ENCODE results near the gene TSPAN6. TPM values are rescaled to one million over a fixed set of nuclear protein-coding genes. Genes with fewer than 3 reads are reported as not detected.

The TSPAN6 gene, protein sequence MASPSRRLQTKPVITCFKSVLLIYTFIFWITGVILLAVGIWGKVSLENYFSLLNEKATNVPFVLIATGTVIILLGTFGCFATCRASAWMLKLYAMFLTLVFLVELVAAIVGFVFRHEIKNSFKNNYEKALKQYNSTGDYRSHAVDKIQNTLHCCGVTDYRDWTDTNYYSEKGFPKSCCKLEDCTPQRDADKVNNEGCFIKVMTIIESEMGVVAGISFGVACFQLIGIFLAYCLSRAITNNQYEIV
- polyA plus RNA-seq = 0.19 TPM

- peak within 1 kb of the TSS; percentile 72 to 92 (median 84) for H3K4me3 Mint-ChIP-seq
- peaks cover 0 to 3% (median 0%) of the 10 kb centered on the region in 3 donors for H3K9me3 Mint-ChIP-seq
- no peak within 1 kb of the TSS for H3K27ac Mint-ChIP-seq
- H3K36me3 Mint-ChIP-seq = no peaks in the 10 kb centered on the region
- peaks cover 0 to 8% (median 3%) of the 10 kb centered on the region in 3 donors for H3K4me1 Mint-ChIP-seq
- peaks cover 24% of the 10 kb centered on the region for H3K27me3 Mint-ChIP-seq
These were observed at the start of gene TSPAN6 for GRCh38 chrX:100636321-100636991. Gene TSPAN6, minus strand, starts transcription at chrX:100636806. Its CDS starts 112 bp downstream, at chrX:100636694.

GRCh38 chrX:100685997-100686305 lies 49.3 kb upstream of the TSPAN6 start:
- Mint-ChIP-seq H3K27ac (no peak overlapping the region), H3K4me1 (peaks cover 21 to 23% (median 21%) of the 10 kb centered on the region in 3 donors), H3K27me3 (peaks cover 2% of the 10 kb centered on the region), H3K4me3 (no peak overlapping the region), H3K9me3 (no peaks in the 10 kb centered on the region), H3K36me3 (no peaks in the 10 kb centered on the region)

- Mint-ChIP-seq H3K4me3 (no peak overlapping the region), H3K9me3 (no peaks in the 10 kb centered on the region), H3K36me3 (no peaks in the 10 kb centered on the region), H3K27ac (no peak overlapping the region), H3K4me1 (peaks cover 21 to 23% (median 21%) of the 10 kb centered on the region in 3 donors), H3K27me3 (peaks cover 3% of the 10 kb centered on the region)
These were observed 48.8 kb upstream of the TSPAN6 start for GRCh38 chrX:100685284-100685996.

- Mint-ChIP-seq H3K27me3 (peaks cover 7% of the 10 kb centered on the region), H3K9me3 (no peaks in the 10 kb centered on the region), H3K27ac (no peak overlapping the region), H3K4me1 (peaks cover 15 to 18% (median 17%) of the 10 kb centered on the region in 3 donors), H3K36me3 (no peaks in the 10 kb centered on the region), H3K4me3 (no peak overlapping the region)
These were observed 46.3 kb upstream of the TSPAN6 start for GRCh38 chrX:100682939-100683338.

DNA sequence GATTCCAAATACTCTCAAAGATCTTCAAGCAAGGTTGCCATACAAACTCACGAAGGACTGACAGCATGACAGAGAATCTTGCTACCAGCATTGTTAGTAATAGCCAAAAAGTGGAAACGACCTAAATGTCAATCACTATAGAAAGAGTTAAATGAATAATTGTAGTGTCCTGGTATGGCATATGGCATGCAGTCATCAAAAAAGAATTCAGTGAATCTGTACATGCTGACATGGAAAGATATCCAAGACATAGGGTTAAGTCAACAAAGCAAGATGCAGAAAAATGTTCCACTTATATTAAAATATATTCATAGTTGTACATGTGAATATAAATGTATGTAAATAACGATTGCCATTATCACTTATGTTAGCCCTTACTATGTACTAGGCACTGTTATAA lies 45.0 kb upstream of the TSPAN6 start:
- peaks cover 4 to 5% (median 5%) of the 10 kb centered on the region in 3 donors for H3K4me1 Mint-ChIP-seq
- no peaks in the 10 kb centered on the region for H3K36me3 Mint-ChIP-seq
- H3K9me3 Mint-ChIP-seq = no peaks in the 10 kb centered on the region
- H3K27me3 Mint-ChIP-seq = peaks cover 5% of the 10 kb centered on the region
- H3K27ac Mint-ChIP-seq = no peak overlapping the region
- no peak overlapping the region for H3K4me3 Mint-ChIP-seq

- Mint-ChIP-seq H3K27ac (no peak overlapping the region), H3K4me3 (peak overlapping the region in 1 of 4 donors; percentile 0), H3K36me3 (no peaks in the 10 kb centered on the region), H3K27me3 (peaks cover 5% of the 10 kb centered on the region), H3K4me1 (peaks cover 1 to 2% (median 1%) of the 10 kb centered on the region in 3 donors), H3K9me3 (no peaks in the 10 kb centered on the region)
These were observed 44.1 kb upstream of the TSPAN6 start for GRCh38 chrX:100680756-100681155.

GRCh38 chrX:100677611-100678181 lies 41.1 kb upstream of the TSPAN6 start:
- Mint-ChIP-seq H3K27ac (no peak overlapping the region), H3K4me1 (peaks cover 11 to 12% (median 11%) of the 10 kb centered on the region in 3 donors), H3K36me3 (no peaks in the 10 kb centered on the region), H3K27me3 (peaks cover 5% of the 10 kb centered on the region), H3K9me3 (no peaks in the 10 kb centered on the region), H3K4me3 (no peak overlapping the region)

- Mint-ChIP-seq H3K9me3 (no peaks in the 10 kb centered on the region), H3K27me3 (no peaks in the 10 kb centered on the region), H3K36me3 (no peaks in the 10 kb centered on the region), H3K4me1 (peaks cover 11 to 12% (median 11%) of the 10 kb centered on the region in 3 donors), H3K27ac (no peak overlapping the region), H3K4me3 (no peak overlapping the region)
These were observed 38.1 kb upstream of the TSPAN6 start for GRCh38 chrX:100674705-100675104.

GRCh38 chrX:100673397-100673953 lies 36.9 kb upstream of the TSPAN6 start:
- Mint-ChIP-seq H3K9me3 (no peaks in the 10 kb centered on the region), H3K27me3 (peaks cover under 1% of the 10 kb centered on the region), H3K4me1 (peaks cover 11 to 12% (median 11%) of the 10 kb centered on the region in 3 donors), H3K36me3 (no peaks in the 10 kb centered on the region), H3K4me3 (no peak overlapping the region), H3K27ac (no peak overlapping the region)

DNA sequence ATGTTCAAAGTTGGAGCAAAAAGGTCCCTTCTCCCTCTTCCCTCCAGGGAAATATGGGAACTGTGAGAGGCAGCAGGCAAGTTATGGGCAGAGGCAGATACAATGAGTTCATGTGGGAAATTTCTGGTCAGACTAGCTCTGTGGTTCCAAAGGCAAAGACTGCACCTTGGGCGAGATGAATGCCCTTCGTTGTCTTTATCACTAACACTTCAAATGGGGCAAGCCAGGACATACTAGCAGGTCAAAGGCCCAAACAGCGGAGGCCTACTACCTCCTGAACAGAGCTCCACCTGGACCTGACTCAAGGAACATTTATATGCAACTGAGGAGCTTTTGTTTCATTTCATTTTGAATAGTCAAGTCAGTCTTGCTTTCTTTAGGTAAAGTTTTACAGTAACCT lies 36.4 kb upstream of the TSPAN6 start:
- Mint-ChIP-seq H3K27ac (no peak overlapping the region), H3K9me3 (no peaks in the 10 kb centered on the region), H3K4me1 (peaks cover 11 to 12% (median 11%) of the 10 kb centered on the region in 3 donors), H3K27me3 (peaks cover 1% of the 10 kb centered on the region), H3K36me3 (no peaks in the 10 kb centered on the region), H3K4me3 (no peak overlapping the region)

DNA sequence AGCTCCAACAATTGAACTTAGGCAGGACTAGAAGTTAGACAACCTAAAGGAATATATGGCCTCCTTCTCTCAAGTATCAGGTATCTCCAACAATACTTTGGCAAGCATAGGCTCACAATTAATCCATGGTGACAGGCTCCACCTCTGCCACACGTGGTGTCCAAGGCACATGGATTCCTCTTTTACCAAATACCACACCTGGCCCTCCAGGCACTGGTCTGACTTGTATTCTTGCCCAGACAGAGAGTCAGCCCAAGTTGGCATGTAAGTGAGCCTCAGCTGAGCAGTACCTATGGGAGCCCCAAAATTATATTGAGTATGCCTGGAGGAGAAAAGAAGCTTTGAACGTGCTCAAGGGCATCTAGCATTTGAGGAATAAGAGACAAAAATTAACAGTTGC lies 27.0 kb upstream of the TSPAN6 start:
- Mint-ChIP-seq H3K36me3 (no peaks in the 10 kb centered on the region), H3K27me3 (peaks cover 14% of the 10 kb centered on the region), H3K4me3 (no peak overlapping the region)

GRCh38 chrX:100662796-100663195 lies 26.2 kb upstream of the TSPAN6 start:
- no peak overlapping the region for H3K27ac Mint-ChIP-seq
- peaks cover 14% of the 10 kb centered on the region for H3K27me3 Mint-ChIP-seq
- no peaks in the 10 kb centered on the region for H3K36me3 Mint-ChIP-seq
- H3K4me1 Mint-ChIP-seq = peaks cover 0 to 2% (median 0%) of the 10 kb centered on the region in 3 donors
- no peak overlapping the region for H3K4me3 Mint-ChIP-seq
- no peaks in the 10 kb centered on the region for H3K9me3 Mint-ChIP-seq

More for the DNA sequence above, 27.0 kb upstream of the TSPAN6 start:
- peaks cover 0 to 2% (median 0%) of the 10 kb centered on the region in 3 donors for H3K4me1 Mint-ChIP-seq
- no peaks in the 10 kb centered on the region for H3K9me3 Mint-ChIP-seq
- no peak overlapping the region for H3K27ac Mint-ChIP-seq

GRCh38 chrX:100662170-100662569 lies 25.6 kb upstream of the TSPAN6 start:
- H3K4me1 Mint-ChIP-seq = peaks cover 0 to 2% (median 0%) of the 10 kb centered on the region in 3 donors
- H3K27me3 Mint-ChIP-seq = peaks cover 18% of the 10 kb centered on the region
- H3K36me3 Mint-ChIP-seq = no peaks in the 10 kb centered on the region
- H3K9me3 Mint-ChIP-seq = no peaks in the 10 kb centered on the region
- H3K4me3 Mint-ChIP-seq = no peak overlapping the region
- no peak overlapping the region for H3K27ac Mint-ChIP-seq

- H3K4me3 Mint-ChIP-seq = no peak overlapping the region
- H3K27me3 Mint-ChIP-seq = peaks cover 10% of the 10 kb centered on the region
- peaks cover 0 to 2% (median 0%) of the 10 kb centered on the region in 3 donors for H3K4me1 Mint-ChIP-seq
- H3K36me3 Mint-ChIP-seq = no peaks in the 10 kb centered on the region
- H3K27ac Mint-ChIP-seq = no peak overlapping the region
- no peaks in the 10 kb centered on the region for H3K9me3 Mint-ChIP-seq
These were observed 23.0 kb upstream of the TSPAN6 start for GRCh38 chrX:100659431-100660137.
